GM18870 (cell line): ENCODE measurements around the gene UGCG.
"Not testable (repeated sequence)": the region's sequence is repeated elsewhere in the genome, so short reads cannot be mapped to it uniquely, and the experiment has no call there.

Source experiments
- ATAC-seq: cut with Tn5 transposase; IDR thresholded peaks from one replicate; pipeline ENCODE4 v1.9.1; 2021; ENCODE audit warnings: moderate library complexity; ENCODE audit not compliant: unreplicated experiment

Gene UGCG

DNA sequence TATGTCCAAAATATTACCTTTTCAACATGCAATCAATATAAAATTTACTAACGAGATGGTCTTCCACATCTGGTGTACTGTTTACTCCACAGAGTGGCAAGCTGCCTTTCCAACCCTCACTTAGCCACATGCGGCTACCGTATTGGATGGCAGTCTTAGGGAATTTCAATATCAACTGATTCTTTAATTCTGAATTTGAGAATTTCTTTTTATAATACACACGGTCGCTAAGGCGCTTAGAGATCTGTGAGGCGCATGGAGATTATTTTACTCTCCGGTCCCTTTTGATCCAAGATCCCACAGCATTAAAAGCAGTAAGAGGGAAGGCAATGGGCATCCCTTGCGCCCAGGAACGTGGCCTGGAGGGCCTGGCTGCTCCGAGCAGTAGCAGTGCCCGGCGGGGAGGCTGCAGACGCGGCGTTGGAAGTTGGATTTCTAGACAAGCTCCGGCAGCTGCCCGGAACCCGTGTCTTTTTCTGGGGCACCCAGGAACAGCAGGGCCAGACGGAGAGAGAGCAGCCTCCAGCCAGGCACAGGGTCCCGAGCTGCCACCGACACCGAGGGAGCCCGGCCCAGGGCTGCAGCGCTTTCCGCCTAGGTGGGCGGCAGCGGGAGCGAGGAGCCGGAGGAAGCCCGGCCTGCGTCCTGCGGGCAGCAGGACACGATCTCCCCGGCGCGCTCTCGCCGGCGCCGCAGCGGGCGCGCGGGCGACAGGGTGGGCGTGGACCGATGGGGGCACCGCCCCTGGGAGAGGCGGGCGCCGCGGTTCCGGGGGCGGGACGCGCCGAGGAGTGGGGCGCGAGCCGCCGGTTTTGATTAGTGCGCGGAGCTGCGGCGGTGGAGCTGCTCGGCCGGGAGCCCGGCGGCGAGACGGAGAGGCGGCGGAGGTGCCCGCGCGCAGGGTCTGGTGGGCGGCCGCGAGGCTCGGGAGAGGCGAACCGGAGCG lies at the start of gene UGCG:
UGCG (plus strand) TSS at position 819 of the 946 bp plus-strand sequence. CDS start 402 bp downstream, outside the sequence.
- peak; percentile 45 for ATAC-seq

DNA sequence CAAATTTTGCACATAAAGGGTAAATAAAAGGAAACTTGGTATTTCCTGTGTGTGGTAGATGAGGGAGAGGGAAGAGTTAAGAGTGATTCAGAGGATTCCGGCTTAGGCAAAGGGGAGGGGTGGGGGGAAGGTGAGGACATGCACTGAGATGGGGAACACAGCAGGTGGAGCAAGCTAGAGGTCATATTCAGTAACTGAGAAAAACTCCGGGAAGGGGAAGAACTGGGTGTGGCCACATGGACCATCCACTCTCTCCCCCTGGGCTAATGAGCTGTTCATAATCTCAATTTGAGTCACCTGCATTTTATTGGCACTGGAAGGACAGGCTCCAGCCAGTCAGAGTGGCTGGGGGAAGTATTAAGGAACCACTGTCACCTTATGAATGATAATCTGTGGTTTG lies 45.1 kb upstream of the UGCG start:
- no peak for ATAC-seq

DNA sequence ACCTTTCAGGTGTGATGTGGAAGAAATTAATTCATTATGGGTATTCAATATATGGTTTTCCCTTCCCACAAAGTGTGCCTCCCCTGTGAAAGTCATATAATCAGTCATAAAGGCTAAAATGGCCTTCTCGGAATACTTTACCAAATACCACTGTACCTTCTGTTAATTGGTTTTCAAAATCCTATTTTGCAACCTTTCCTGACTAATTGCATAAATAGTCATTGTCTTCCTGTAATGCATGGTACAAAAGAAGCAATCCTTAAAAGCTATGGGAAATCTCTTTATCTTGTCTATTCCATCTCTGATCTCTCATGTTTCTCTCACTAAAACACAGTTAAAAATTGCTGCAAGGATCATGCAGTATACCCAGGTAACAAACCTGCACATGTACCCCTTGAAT lies 44.3 kb upstream of the UGCG start:
- no peak for ATAC-seq

DNA sequence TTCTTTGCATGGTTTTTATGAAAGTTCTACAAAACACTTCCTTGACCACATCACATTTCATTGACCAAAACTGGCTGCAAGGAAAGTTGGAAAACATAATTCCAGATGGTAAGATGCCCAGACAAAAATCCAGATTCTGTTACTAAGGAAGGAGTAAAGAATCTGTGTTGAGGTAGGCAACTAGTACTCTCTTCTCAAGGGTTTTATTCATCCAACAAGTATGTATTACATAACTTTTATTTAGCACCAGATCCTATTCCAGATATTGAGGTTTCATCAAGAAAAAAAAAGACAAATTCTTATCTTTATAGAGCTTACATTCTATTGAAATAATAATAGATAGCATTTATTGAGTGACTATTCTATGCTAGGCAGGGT lies 43.2 kb upstream of the UGCG start:
- ATAC-seq = no peak

DNA sequence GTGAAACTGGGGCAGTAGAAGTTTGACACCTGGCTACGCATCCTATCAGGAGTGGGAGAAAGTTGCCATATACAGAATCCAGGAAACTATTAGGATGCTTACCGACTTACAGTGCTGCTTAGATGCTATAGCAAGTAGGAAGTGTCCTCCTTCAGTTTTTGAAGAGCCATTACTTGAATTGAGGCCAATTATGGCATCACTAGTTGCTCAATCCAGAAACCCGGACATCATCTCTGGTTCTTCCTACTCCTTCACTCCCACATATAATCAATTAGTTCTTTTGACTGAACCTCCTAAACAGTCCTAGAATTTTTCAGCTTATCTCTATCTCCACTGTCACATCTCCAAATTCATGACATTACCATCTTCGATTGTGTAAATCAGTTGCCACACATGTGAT lies 41.8 kb upstream of the UGCG start:
- ATAC-seq = no peak

DNA sequence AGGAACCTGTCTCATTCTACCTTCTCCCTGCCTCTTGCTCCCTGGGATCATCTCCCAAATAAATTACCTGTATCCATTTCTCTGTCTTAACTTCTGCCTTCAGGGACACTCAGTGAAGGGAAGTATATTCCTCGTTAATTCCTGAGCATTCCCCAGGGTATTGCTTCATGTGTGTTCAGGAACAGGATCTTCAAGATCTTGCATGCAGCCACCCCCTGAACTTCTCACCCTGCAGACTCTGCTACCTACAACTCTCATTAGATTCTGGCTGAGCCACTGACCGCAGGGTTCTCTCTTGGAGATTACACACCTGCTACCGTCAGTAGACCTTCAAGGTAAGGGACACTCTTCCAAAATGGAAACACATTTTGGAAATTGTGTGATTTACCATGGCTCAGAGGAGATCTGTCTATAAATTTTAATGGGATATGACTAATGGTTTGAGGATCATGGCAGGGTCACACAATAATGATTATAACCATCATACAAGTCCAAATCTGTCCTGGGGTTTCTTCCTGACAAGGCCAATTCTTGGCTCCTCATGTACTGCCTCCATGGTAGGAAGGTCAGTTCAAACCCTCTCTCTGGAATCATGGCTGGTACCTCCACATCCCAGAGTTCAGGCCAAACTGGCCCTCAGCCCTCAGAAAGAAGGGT lies 38.9 kb upstream of the UGCG start:
- ATAC-seq = no peak

DNA sequence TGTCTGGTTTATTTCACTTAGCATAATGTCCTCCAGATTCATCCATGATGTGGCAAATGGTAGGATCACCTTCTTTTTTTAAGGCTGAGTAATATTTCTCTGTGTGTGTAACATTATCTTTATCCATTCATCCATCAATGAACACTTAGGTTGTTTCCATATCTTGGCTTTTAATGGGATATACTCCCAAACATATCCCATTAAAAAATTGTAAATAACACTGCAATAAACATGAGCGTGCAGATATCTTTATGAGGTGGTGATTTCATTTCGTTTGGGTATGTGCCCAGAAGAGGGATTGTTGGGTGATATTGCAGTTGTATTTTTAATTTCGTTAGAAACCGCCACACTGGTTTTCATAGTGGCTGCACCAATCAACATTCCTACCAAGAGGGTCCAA lies 36.2 kb upstream of the UGCG start:
- no peak for ATAC-seq

DNA sequence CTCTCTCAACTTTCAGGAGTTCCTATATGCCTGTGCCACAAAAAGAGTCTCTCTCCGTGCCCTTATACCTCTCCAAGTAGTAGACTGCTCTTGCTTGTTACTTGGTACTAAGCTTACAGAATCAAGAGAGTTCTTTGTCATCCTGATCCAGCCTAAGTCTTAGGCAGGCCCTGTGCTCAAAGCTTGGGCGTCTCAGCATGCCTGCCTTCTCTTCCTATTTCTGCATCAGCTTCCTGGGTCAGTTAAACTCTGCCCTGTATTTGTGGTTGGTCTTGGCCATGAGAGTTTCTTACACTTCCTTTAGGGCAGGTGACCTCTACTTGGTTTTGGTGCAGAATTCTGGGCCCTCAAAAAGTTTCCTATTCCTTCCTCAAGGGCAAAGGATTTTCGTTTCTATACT lies 33.0 kb upstream of the UGCG start:
- ATAC-seq = no peak

DNA sequence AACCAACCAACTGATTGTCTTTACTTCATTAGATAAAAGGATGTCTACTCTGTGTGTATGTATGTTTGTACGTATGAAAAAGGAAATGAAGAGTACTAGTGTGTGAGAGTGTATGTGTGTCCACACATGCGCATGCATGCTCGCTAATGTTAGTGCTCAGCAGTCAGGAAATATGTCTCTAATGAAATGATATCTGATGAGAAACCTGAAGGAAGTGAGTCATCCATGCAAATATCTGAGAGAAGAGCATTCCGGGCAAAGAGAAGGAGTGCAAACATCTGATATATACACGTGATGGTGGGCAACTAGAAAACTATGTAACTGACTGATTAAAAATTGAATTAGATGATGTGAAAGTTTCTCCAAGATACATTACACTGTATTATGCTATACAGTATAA lies 29.6 kb upstream of the UGCG start:
- ATAC-seq = no peak

DNA sequence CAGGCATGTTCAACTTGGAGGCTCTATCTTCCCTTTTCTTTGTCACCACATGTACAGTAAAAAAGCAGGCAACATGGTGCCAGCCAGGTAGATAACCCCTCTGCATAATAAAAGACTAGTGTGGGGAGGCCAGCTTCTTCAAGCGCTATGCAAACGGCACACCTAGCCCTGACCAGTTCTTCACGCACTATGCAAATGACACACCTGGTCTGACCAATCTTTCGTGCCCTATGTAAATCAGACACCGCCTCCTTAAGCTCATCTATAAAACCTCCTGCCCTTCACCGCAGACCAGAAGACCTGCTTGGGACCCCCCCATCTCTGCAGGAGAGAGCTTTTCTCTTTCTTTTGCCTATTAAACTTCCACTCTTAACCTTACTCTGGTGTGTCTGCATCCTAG lies 28.1 kb upstream of the UGCG start:
- no peak for ATAC-seq

DNA sequence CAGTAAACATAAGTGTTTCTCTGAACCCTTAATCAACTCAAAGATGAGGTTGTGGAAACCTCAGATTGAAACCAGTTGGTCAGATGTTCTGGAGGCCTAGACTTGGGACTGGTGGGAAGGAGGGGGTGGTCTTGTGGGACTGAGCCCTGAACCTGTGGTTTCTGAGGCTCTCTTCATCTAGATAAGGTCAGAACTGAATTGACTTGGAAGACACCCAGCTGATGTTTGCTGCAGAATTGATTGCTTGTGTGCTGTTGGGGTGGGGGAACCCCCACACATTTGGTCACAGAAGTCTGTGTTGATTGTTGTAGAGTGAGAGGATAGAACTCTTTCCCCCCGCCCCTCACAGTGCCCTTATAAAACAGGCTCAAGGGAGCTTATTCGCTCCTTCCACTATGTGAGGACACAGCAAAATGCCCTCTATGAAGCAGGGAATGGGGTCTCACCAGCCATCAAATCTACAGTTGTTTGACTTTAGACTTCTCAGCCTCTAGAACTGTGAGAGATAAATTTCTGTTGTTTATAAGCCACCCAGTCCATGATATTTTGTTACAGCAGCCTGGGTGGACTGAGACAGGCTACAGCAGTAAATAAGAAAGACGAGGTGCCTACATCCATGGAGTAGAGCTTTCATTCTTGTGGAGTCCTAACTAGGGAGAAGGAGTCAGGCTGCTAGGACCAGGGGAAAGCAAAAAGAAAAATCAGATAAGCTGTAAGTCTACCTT lies 25.7 kb upstream of the UGCG start:
- no peak for ATAC-seq

DNA sequence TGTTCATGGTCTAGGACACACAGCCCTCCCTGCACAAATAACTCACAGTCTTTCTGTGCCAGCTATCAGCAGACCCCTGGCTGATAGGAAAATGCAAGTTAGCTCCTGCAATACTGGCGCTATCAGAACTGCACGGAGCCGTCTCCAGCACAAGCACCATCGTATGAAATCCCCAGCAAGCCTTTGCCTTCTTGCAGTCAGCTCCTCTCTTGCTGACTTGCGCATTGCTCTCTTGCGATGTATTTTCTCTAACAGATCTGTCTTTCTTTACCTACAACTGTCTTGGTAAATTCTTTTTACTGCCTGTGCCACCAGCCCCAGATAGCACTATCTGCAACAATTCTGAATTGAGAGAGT lies 25.1 kb upstream of the UGCG start:
- ATAC-seq = no peak

DNA sequence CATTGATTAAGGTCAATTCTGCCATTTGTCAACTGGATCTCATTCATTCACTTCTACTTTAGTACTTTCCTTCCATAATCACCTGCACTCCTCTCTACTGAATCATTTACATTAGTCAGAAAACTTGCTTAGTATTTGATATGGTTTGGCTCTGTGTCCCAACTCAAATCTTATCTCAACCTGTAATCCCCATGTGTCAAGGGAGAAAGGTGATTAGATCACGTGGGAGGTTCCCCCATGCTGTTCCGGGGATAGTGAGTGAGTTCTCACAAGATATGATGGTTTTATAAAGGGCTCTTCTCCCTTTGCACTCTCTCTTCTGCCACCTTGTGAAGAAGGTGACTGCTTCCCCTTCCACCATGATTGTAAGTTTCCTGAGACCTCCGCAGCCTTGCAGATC lies 23.7 kb upstream of the UGCG start:
- ATAC-seq = no peak

DNA sequence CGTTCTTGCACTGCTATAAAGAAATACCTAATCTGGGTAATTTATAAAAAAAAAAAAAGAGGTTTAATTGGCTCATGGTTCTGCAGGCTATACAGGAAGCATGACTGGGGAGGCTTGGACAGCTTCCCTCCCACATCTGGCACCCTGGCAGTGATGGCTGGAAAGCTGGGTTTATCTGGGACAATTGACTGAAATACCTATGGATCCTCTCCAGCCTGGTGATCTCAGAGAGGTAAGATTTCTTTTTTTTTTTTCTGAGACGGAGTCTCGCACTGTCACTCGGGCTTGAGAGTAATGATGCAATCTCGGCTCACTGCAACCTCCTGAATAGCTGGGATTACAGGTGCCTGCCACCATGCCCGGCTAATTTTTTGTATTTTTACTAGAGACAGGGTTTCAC lies 22.7 kb upstream of the UGCG start:
- ATAC-seq = no peak

DNA sequence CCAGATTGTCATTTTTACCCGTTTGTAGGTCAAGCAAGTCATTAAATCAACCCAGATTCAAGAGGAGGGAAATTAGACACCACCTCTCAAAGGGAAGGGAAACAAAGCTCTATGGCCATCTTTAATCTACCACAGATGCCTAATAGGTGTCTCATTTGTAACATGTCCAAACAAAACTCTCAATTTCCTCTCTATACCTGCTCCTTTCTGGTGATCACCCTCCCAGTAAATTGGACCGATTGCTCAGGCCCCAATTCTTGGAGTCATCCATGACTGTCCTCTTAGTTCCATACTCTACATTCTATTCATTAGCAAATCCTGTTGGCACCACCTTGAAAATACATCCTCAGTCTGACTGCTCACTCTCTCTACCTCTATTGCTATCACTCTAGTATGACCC lies 22.1 kb upstream of the UGCG start:
- ATAC-seq = no peak

DNA sequence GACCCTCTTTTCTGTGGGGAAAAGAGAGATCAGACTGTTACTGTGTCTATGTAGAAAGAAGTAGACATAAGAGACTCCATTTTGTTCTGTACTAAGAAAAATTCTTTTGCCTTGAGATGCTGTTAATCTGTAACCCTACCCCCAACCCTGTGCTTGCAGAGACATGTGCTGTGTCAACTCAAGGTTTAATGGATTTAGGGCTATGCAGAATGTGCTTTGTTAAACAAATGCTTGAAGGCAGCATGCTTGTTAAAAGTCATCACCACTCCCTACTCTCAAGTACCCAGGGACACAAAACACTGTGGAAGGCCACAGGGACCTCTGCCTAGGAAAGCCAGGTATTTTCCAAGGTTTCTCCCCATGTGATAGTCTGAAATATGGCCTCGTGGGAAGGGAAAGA lies 21.3 kb upstream of the UGCG start:
- ATAC-seq = not testable (repeated sequence)

DNA sequence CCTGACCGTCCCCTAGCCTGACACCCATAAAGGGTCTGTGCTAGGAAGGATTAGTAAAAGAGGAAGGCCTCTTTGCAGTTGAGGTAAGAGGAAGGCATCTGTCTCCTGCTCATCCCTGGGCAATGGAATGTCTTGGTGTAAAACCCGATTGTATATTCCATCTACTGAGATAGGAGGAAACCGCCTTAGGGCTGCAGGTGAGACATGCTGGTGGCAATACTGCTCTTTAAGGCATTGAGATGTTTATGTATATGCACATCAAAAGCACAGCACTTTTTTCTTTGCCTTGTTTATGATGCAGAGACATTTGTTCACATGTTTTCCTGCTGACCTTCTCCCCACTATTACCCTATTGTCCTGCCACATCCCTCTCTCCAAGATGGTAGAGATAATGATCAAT lies 20.9 kb upstream of the UGCG start:
- ATAC-seq = not testable (repeated sequence)

DNA sequence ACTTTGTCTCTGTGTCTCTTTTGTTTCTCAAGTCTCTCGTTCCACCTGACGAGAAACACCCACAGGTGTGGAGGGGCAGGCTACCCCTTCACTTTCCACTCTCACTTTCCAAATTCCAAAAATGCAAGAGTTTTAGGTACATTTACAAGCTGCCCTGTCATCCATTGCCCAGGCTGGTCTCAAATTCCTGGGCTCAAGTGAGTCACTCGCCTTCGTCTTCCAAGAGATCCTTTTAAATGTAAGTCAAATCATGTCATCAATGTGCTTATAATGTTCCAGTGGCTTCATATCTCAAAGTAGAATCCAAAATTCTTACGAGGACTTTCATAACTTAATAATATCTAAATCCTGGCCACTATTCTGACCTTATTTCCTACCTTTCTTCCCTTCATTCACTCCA lies 20.4 kb upstream of the UGCG start:
- ATAC-seq = no peak

DNA sequence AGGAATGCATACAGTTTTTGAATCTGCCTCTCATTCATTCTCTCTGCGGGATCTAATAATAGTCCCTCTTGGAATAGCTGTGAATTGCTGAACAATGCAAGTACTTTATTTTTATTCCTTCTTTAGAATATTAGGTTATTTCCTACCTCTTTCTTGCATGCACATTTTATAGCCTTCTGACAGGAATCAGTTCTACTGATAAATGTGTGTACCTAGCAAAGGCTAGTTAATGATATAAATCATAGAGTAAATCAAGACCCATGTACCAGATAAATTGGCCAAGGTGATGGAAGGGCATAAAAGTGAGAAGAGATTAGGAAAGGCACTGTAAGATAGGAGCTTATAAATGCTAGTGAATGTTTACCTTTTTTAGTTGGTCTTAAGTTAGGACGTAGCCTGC lies 19.2 kb upstream of the UGCG start:
- no peak for ATAC-seq

DNA sequence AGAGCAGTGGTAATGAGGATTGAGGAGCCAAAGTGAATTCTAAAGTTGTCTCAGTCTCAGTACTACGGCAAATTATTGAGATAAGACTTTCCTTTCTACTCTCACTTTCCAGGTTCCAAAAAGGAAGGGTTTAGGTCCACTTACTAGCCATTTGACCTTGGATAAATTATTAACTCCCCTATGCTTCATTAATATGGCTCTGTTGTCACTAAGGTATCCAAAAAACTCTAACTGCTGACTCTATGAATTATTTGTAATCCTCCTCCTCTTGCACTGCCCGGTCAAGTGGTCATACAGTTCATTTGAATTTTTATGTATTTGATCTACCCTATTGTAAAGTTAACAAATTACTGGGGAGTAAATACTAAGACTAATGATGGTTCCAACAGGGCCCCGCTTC lies 17.7 kb upstream of the UGCG start:
- ATAC-seq = no peak

DNA sequence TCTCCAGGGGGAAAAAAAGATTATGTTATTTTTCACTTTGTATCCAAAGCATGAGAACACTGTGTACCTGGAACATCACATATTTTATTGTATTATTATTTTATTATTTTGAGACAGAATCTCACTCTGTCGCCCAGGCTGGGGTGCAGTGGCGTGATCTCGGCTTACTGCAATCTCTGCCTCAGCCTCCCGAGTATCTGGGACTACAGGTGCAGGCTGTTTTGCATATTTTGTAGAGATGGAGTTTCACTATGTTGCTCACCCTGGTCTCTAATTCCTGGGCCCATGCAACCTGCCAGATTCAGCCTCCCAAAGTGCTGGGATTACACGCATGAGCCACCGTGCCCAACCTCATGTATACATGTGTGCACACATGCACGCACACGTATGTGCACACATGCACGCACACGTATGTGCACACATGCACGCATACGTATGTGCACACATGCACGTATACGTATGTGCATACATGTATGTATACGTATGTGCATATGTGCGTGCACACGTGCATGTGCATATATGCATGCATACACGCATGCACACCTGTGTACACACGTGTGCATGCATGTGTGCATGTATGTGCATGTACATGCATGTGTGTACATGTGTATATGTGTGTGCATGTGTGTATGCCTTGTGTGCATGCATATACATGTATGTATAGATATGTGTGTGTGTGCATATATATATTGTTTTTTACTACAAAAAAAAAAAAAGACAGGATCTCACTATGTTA lies 9.5 kb upstream of the UGCG start:
- no peak for ATAC-seq
